Dendritic cell treated with granulocyte-macrophage colony-stimulating factor and Interleukin-4, amounts not matched to agents 40 ng/mL and 50 ng/mL, for 4 days (primary cell): Measurements from ENCODE around the gene PPAN.
A peak's percentile ranks its signal among the peaks of the same experiment; 100 is the strongest.

Experiments
- H3K27ac Mint-ChIP-seq: one replicate; pipeline ENCODE4 v1.8.0; 2022; ENCODE audit warnings: mild to moderate bottlenecking, mixed read lengths
- H3K27me3 Mint-ChIP-seq: one replicate; pipeline ENCODE4 v1.8.0; 2022; ENCODE audit warnings: mild to moderate bottlenecking, mixed read lengths
- H3K36me3 Mint-ChIP-seq: one replicate; pipeline ENCODE4 v1.8.0; 2022; ENCODE audit warnings: low read depth, mixed read lengths
- H3K4me1 Mint-ChIP-seq: one replicate; pipeline ENCODE4 v1.8.0; 2022; ENCODE audit warnings: low read depth, mixed read lengths
- H3K4me3 Mint-ChIP-seq: one replicate; pipeline ENCODE4 v1.8.0; 2022; ENCODE audit warnings: mild to moderate bottlenecking, moderate library complexity, mixed read lengths
- H3K9me3 Mint-ChIP-seq: one replicate; pipeline ENCODE4 v1.8.0; 2022; ENCODE audit warnings: mixed read lengths
- intact Hi-C: fragments of 100-400 bp; cut with micrococcal nuclease; formaldehyde crosslinking; loops from one replicate; pipeline ENCODE4 v1.15.0; 2022

PPAN gene

GRCh38 chr19:10113964-10114650, 7.9 kb downstream of the PPAN start:
- Mint-ChIP-seq H3K36me3 (peaks cover 100% of the 10 kb centered on the region), H3K4me1 (peaks cover 94% of the 10 kb centered on the region), H3K9me3 (no peaks in the 10 kb centered on the region), H3K27ac (peak overlapping the region; percentile 98), H3K4me3 (peak overlapping the region; percentile 66), H3K27me3 (no peaks in the 10 kb centered on the region)
- intact Hi-C loops: no loop called here

- Mint-ChIP-seq H3K36me3 (peaks cover 100% of the 10 kb centered on the region), H3K27me3 (no peaks in the 10 kb centered on the region), H3K4me1 (peaks cover 88% of the 10 kb centered on the region), H3K4me3 (no peak overlapping the region), H3K9me3 (no peaks in the 10 kb centered on the region), H3K27ac (peak overlapping the region; percentile 98)
- intact Hi-C loops: no loop called here
Measured at GRCh38 chr19:10114651-10115391, 8.7 kb downstream of the PPAN start.

GRCh38 chr19:10115392-10116084, 9.4 kb downstream of the PPAN start:
- Mint-ChIP-seq H3K27ac (peak overlapping the region; percentile 74), H3K4me3 (no peak overlapping the region), H3K27me3 (no peaks in the 10 kb centered on the region), H3K36me3 (peaks cover 94% of the 10 kb centered on the region), H3K9me3 (no peaks in the 10 kb centered on the region), H3K4me1 (peaks cover 84% of the 10 kb centered on the region)
- intact Hi-C loops: no loop called here

GRCh38 chr19:10116085-10116865, 10.1 kb downstream of the PPAN start:
- H3K27me3 Mint-ChIP-seq: no peaks in the 10 kb centered on the region
- peak overlapping the region; percentile 74 for H3K27ac Mint-ChIP-seq
- intact Hi-C loops: no loop called here
- peaks cover 81% of the 10 kb centered on the region for H3K4me1 Mint-ChIP-seq
- peaks cover 87% of the 10 kb centered on the region for H3K36me3 Mint-ChIP-seq
- H3K4me3 Mint-ChIP-seq: peak overlapping the region; percentile 52
- no peaks in the 10 kb centered on the region for H3K9me3 Mint-ChIP-seq

- H3K36me3 Mint-ChIP-seq: peaks cover 84% of the 10 kb centered on the region
- intact Hi-C loops: no loop called here
- H3K27ac Mint-ChIP-seq: peak overlapping the region; percentile 74
- H3K9me3 Mint-ChIP-seq: no peaks in the 10 kb centered on the region
- peaks cover 78% of the 10 kb centered on the region for H3K4me1 Mint-ChIP-seq
- no peaks in the 10 kb centered on the region for H3K27me3 Mint-ChIP-seq
- H3K4me3 Mint-ChIP-seq: peak overlapping the region; percentile 52
Measured at GRCh38 chr19:10116866-10117616, 10.9 kb downstream of the PPAN start.

GRCh38 chr19:10118960-10119359, 12.8 kb downstream of the PPAN start:
- Mint-ChIP-seq H3K27ac (peak overlapping the region; percentile 93), H3K4me3 (peak overlapping the region; percentile 90), H3K27me3 (no peaks in the 10 kb centered on the region), H3K4me1 (peaks cover 65% of the 10 kb centered on the region), H3K9me3 (no peaks in the 10 kb centered on the region), H3K36me3 (peaks cover 71% of the 10 kb centered on the region)
- intact Hi-C loops: no loop called here

- H3K27ac Mint-ChIP-seq: peak overlapping the region; percentile 93
- H3K27me3 Mint-ChIP-seq: no peaks in the 10 kb centered on the region
- H3K4me3 Mint-ChIP-seq: no peak overlapping the region
- H3K4me1 Mint-ChIP-seq: peaks cover 62% of the 10 kb centered on the region
- intact Hi-C loops: loop anchor here (2.0 kb wide), 1 partner anchor 14 kb away; no protein-coding TSS in a partner anchor
- no peaks in the 10 kb centered on the region for H3K9me3 Mint-ChIP-seq
- peaks cover 66% of the 10 kb centered on the region for H3K36me3 Mint-ChIP-seq
Measured at GRCh38 chr19:10120538-10121189, 14.5 kb downstream of the PPAN start.

- H3K4me3 Mint-ChIP-seq: no peak overlapping the region
- intact Hi-C loops: no loop called here
- H3K36me3 Mint-ChIP-seq: peaks cover 52% of the 10 kb centered on the region
Measured at GRCh38 chr19:10122045-10122444, 15.9 kb downstream of the PPAN start.

GRCh38 chr19:10124429-10124828, 18.3 kb downstream of the PPAN start:
- Mint-ChIP-seq H3K36me3 (peaks cover 43% of the 10 kb centered on the region), H3K27ac (peak overlapping the region; percentile 95), H3K4me1 (peaks cover 40% of the 10 kb centered on the region), H3K4me3 (no peak overlapping the region), H3K9me3 (no peaks in the 10 kb centered on the region), H3K27me3 (no peaks in the 10 kb centered on the region)
- intact Hi-C loops: no loop called here

More at GRCh38 chr19:10122045-10122444, 15.9 kb downstream of the PPAN start:
- Mint-ChIP-seq H3K9me3 (no peaks in the 10 kb centered on the region), H3K27ac (peak overlapping the region; percentile 95), H3K4me1 (peaks cover 49% of the 10 kb centered on the region), H3K27me3 (no peaks in the 10 kb centered on the region)

GRCh38 chr19:10126213-10126639, 20.1 kb downstream of the PPAN start:
- H3K27ac Mint-ChIP-seq: peak overlapping the region; percentile 95
- H3K9me3 Mint-ChIP-seq: no peaks in the 10 kb centered on the region
- H3K36me3 Mint-ChIP-seq: peaks cover 56% of the 10 kb centered on the region
- H3K4me3 Mint-ChIP-seq: peak overlapping the region; percentile 20
- no peaks in the 10 kb centered on the region for H3K27me3 Mint-ChIP-seq
- intact Hi-C loops: no loop called here
- peaks cover 38% of the 10 kb centered on the region for H3K4me1 Mint-ChIP-seq

GRCh38 chr19:10132905-10133304, 26.7 kb downstream of the PPAN start:
- H3K27ac Mint-ChIP-seq: peak overlapping the region; percentile 95

GRCh38 chr19:10133596-10133995, 27.4 kb downstream of the PPAN start:
- intact Hi-C loops: no loop called here
- peak overlapping the region; percentile 95 for H3K27ac Mint-ChIP-seq
- no peak overlapping the region for H3K4me3 Mint-ChIP-seq
- H3K36me3 Mint-ChIP-seq: peaks cover 100% of the 10 kb centered on the region
- H3K9me3 Mint-ChIP-seq: peaks cover 9% of the 10 kb centered on the region
- H3K27me3 Mint-ChIP-seq: no peaks in the 10 kb centered on the region
- H3K4me1 Mint-ChIP-seq: peaks cover 72% of the 10 kb centered on the region

More at GRCh38 chr19:10132905-10133304, 26.7 kb downstream of the PPAN start:
- Mint-ChIP-seq H3K27me3 (no peaks in the 10 kb centered on the region), H3K4me3 (no peak overlapping the region), H3K36me3 (peaks cover 100% of the 10 kb centered on the region), H3K4me1 (peaks cover 71% of the 10 kb centered on the region), H3K9me3 (peaks cover 9% of the 10 kb centered on the region)
- intact Hi-C loops: no loop called here
